Suprapubic skin (tissue), 4 donors: Measurements from ENCODE around the gene VEGFC.

Source experiments
- EP300 ChIP-seq: sonication (generic); formaldehyde crosslinking; IDR thresholded peaks from one replicate; pipeline ENCODE4 v1.6.1; 2017; ENCODE audit warnings: antibody characterized with exemption
- POLR2A ChIP-seq, 2 donors: fragments of 450-650 bp; IDR thresholded peaks; one replicate each; pipeline ENCODE4 v1.6.1; 2017; ENCODE audit warnings: antibody characterized with exemption in 2 of 2, mild to moderate bottlenecking in 2 of 2, moderate library complexity in 2 of 2
- POLR2AphosphoS5 ChIP-seq, 3 donors: sonication (generic); formaldehyde crosslinking; IDR thresholded peaks; one replicate each; pipeline ENCODE4 v1.6.1; 2017; ENCODE audit warnings: antibody characterized with exemption in 3 of 3
- TF ChIP-seq, protein P1 (sequence below), 2 donors: fragments of 200-600 bp in 1 of 2; fragments of 450-650 bp in 1 of 2; sonication (generic) in 1 of 2; IDR thresholded peaks; one replicate each; pipeline ENCODE4 v1.5.1; 2016 to 2019; ENCODE audit warnings: antibody characterized with exemption in 2 of 2, mild to moderate bottlenecking in 1 of 2, moderate library complexity in 1 of 2

- TF ChIP-seq, protein P1, sequence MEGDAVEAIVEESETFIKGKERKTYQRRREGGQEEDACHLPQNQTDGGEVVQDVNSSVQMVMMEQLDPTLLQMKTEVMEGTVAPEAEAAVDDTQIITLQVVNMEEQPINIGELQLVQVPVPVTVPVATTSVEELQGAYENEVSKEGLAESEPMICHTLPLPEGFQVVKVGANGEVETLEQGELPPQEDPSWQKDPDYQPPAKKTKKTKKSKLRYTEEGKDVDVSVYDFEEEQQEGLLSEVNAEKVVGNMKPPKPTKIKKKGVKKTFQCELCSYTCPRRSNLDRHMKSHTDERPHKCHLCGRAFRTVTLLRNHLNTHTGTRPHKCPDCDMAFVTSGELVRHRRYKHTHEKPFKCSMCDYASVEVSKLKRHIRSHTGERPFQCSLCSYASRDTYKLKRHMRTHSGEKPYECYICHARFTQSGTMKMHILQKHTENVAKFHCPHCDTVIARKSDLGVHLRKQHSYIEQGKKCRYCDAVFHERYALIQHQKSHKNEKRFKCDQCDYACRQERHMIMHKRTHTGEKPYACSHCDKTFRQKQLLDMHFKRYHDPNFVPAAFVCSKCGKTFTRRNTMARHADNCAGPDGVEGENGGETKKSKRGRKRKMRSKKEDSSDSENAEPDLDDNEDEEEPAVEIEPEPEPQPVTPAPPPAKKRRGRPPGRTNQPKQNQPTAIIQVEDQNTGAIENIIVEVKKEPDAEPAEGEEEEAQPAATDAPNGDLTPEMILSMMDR (IDR thresholded peaks at IDR 0.05): no peak
- TF ChIP-seq POLR2A (IDR thresholded peaks at IDR 0.05) (no peak), EP300 (no peak), POLR2AphosphoS5 (IDR thresholded peaks at IDR 0.05) (no peak)
Observed at GRCh38 chr4:176784816-176785215, 7.9 kb downstream of the VEGFC start.
